NCI-H524 (cell line): ENCODE data around the gene NPHP4.

Source experiments
- DNase-seq, 2 experiments: peaks; one replicate each; lab custom pipeline; 2025; lab: John Stamatoyannopoulos, UW

NPHP4 gene

DNA sequence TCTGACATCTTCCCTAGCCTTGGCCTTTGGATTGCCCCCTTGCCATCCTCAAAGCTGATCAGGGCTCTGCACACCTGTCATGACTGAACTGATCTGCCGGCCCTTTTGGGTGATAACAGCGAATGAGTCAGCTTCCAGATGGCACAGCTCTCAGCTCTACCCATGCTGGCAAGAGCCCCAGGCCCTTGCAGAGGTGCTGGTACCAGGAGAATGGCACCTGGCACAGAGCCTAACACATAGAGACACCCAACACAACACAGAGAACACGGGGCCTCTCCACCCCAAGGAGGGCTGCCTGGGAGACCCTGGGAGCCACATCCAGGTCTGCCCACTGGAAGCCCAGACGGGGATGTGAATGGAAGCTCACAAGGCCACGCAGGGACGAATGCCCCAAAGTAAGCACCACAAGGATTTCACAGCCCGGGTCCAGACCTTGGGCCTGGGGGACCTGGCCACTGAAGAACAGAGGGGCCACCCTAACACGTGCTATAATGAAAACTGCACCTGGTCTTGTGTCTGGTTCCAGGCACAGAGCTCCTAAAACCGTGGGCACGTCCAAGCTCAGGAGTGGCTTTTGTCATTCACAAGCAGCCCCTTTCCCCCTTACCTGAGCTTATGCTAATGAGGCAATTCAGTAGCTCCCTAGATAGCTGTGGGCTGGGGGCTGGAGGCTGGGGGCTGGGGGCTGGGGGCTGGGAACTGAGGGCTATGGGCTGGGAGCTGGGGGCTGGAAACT lies 160.5 kb downstream of the NPHP4 start:
- DNase-seq = peak; percentile 11 to 50

DNA sequence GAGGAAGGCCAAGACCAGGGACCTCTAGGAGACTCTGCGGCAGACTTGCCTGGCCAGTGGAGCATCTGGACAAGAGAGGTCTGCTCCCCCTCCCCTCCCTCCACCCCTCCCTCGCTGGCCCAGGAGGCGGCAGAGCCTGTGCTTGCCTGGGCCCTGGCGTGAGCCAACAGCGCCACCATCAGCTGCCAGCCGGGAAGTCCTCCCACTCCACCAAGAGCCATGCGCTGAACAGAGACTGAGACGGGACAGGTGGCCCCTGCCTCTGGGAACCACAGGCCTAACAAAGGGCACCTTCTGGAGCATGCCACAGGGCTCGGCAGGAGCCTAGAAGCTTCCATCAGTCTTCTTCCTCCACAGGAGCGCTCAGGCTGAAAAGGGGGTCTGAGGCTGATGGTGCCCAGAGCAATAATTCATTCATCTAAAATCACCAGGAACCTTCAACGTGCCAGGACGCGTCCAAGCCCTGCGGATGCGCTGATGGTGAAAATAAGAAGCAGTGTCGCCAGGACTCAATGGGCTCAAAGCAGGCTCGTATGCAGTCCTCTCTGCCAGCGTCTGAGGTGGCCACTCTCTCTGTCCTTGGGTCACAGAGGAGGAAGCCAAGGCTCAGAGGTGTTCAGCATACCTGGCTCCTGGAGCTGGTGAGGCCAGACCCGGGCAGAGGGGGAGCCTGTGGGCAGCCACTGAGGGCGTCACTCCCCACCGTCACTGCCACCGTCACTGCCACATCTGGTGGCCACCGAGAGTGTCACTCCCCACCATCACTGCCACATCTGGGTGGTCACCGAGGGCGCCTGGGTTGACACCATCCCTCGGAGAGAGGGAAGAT lies 161.2 kb downstream of the NPHP4 start:
- peak; percentile 31 to 69 for DNase-seq

DNA sequence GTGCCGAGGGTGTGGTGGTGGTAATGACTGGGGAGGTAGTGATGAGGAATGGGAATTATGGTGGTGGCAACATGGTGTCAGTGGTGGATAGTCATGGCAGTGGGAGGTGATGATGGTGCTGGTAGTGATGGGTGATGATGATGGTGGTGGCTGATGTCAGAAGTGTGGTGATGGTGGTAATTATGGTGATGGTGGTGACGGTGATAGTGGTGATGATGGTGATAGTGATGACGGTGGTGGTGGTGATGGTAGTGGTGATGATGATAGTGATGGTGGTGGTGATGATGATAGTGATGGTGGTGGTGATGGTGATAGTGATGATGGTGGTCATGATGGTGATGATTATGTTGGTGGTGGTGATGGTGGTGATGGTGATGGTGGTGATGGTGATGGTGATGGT lies 162.8 kb downstream of the NPHP4 start:
- no peak for DNase-seq

DNA sequence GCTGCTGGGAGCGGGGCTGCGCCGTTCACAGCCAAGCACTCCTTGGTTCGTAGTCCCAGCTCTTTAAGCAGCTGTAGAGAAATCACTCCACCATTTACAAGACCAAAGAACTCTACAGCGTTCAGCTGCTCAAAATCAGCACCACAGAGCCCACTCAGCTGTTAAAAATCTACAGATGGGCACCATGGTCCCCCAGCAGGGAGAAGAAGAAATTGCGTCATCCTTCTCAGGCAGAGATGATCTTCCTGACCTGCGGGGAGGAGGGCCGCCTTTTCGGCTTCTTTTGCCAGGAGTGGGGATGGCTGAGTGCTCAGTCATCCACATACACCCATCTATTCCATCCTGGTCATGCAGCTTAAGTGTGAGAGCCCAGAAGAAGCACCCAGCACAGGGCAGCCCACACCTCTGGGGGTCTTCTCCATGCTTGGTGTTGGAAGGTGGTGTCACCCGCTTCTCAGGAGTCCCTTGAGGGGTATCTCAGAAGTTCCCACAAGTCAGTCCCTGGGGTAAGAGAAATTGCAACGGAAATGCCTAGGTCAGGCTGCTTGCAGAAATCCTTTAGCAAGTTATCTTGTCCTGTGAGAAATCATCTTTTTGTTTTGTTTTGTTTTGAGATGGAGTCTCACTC lies 163.8 kb downstream of the NPHP4 start:
- DNase-seq = no peak

GRCh38 chr1:5827516-5827915 lies 164.7 kb downstream of the NPHP4 start:
- no peak for DNase-seq

DNA sequence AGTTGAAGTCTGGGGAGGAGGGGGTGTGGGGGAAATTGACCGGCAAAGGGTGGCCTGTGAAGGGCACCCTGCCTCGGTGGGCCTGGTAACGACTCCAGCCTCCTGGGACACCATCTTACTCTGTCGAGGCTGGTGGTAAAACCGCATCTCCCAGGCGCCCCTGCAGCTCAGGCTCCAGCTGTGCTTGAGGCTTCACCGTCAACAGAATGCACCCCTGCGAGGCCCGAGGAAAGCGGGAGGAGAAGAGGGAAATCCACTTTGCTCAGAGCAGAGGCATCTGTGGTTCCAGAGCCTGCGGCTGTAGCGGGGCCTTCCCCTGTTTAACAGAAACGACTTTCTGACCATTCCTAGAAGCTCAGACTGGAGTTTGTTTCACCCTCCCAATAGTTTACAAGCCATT lies 165.6 kb downstream of the NPHP4 start:
- DNase-seq = no peak

- no peak for DNase-seq
Measured at GRCh38 chr1:5822726-5823125, 169.5 kb downstream of the NPHP4 start.

DNA sequence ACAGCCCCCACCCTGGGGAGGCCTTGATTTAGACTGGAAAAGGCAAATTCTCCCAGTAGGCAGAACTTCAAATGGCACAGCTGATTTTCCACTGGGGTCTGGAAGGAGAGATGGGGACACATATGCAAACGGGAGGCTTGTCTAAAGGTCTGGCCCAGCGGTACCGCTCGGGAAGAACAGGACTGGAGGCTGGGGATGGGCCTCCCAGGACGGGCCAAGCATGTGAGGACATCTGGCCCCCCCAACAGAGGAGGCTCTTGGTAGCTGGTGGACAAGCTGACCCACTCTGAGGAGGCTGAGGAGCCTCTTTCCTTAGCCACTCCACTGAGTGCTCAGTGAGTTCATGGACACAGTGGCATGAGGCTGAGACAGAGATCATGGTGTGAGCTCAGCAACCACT lies 170.0 kb downstream of the NPHP4 start:
- no peak for DNase-seq

- DNase-seq = peak; percentile 56 to 84
Measured at GRCh38 chr1:5821540-5822176, 170.6 kb downstream of the NPHP4 start.

- DNase-seq = no peak
Measured at GRCh38 chr1:5820026-5820421, 172.2 kb downstream of the NPHP4 start.

DNA sequence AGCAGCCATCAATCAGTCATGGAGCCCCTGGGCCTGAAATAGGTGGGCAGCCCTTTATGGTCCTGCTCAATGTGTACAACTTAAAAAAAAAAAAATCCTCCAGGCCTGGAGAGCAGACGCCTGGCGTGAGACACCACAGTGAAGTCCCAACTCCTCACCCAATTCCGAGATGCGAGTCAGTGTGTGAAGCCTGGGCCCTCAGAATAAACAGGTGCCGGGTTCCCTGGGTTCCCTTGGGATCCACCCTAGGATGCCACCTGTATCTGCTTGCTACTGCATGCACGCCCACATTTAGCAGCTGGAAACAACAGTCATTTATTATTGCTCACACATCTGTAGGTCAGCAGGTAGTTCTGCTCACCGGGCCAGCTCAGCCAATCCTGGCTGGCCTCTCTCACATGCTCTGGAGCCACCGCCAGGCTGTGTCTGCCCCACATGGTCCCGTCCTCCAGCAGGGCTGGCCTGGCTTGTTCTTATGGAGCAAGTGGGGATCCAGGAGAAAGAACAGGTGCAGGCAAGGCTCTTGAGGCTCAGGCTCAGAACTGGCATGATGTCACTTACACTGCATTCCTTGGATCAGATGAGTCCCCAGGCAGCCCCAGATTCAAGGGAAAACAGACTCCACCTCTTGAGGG lies 172.7 kb downstream of the NPHP4 start:
- peak; percentile 10 to 64 for DNase-seq

DNA sequence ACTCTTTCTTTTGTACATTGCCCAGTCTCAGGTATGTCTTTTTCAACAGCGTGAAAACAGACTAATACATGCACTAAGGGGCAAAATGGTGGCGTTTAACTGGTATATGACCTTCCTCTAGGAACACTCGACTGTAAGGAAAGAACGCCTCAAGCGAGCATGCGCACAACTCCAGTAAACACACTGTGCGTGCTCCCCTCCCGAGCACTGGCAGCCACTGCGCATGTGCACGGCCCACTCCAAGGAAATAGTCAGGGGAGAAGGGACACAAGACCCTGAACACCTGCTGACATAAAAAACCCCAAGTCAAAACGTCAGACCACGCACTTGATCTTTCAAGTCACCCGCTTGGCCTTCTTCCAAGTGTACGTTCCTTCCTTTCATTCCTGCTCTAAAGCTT lies 173.5 kb downstream of the NPHP4 start:
- no peak for DNase-seq

DNA sequence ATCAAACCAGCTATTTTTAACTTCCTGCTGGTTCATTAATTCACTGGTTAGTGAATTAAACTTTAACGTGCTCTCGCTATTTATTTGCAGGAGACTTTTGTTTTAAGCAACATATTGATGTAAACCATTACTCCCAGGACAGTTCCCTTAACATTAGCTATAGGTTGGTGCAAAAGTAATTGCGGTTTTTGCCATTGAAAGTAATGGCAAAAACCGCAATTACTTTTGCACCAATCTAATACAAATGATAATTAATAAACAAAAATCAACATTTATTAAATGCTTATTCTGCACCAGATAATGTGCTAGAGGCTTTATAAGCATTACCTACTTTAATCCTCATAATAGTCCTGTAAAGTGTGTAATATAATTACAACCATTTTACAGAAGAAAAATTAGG lies 176.5 kb downstream of the NPHP4 start:
- DNase-seq = no peak

DNA sequence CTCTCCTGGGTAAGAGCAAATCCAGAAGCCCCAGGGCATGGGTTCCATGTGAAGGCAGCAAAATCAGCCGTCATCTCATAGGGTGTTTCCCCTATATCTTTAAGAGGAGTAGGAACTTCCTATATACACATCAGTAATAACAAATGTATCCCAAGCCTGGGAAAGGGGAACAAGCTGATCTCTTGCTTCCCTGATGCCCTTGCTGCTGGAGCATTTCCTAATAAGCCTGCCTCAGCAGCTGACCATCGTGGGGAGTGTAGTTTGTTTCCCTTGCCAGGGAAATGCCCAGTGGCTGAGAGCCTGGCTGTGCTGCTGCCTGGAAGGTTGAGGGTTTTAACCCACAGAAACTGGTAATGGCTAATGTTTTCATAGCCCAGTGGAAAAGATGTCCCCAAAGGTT lies 177.0 kb downstream of the NPHP4 start:
- DNase-seq = no peak

DNA sequence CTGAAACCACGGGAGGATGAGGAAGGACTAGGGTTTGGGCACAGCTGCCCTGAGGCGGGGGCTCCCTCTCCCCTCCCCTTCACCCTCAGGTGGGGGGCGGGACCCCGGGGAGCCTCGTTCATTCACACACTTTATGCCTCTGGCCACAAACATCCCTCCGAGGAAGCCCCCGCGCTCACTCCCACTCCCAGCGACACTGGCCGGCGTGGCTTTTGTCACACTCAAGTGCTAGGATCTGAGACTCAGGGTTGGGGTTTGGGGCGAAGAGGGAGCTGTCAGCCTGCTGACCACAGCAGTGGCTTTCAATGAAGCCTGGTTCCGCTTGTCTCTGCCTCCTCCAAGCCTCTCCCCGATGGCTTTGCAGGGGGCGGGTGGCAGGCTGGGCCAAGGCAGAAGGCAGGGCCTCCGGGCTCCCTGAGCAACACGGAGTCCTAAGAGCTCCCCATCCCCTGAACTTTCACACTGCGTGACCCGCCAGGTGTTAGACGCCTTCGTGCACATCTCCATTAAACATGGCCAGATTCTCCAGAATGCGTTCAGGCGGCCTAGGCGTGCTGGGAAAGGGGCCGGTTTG lies 178.1 kb downstream of the NPHP4 start:
- DNase-seq = no peak

DNA sequence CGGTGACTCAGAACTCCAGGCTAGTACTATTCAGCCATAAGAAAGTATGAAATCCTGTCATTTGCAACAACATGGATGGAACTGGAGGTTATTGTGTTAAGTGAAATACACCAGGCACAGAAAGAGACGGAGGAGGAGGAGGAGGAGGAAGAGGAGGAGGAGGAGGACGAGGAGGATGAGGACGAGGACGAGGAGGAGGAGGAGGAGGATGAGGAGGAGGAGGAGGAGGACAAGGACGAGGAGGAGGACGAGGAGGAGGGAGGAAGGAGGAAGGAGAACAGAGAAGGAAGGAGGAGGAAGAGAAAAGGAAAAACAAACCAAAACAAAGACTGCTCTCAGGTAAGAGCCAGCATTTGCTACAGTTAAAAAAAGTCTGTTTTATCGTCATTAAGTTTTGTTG lies 178.7 kb downstream of the NPHP4 start:
- DNase-seq = no peak
